HCT116 (cell line): ENCODE data around the gene FAXDC2.

Experiments used
- EZH2 ChIP-seq: fragments of 200-600 bp; sonication (generic); IDR thresholded peaks from 2 replicates; pipeline ENCODE4 v1.6.1; 2017; ENCODE audit warnings: antibody characterized with exemption, mixed run types
- EZH2phosphoT487 ChIP-seq: fragments of 200-600 bp; IDR thresholded peaks from 2 replicates; pipeline ENCODE4 v1.6.1; 2018; ENCODE audit warnings: antibody characterized with exemption, borderline replicate concordance
- RAD21 ChIP-seq: IDR thresholded peaks from 2 replicates; pipeline ENCODE4 v1.6.1; 2012; ENCODE audit warnings: low read depth, mild to moderate bottlenecking
- TF ChIP-seq, protein P1 (sequence below), 3 experiments: fragments of 200-600 bp in 1 of 3; sonication (generic) in 1 of 3; IDR thresholded peaks in 2 of 3; conservative IDR thresholded peaks in 1 of 3; 2 replicates each; pipeline ENCODE4 v1.5.1; 2012 to 2017; ENCODE audit warnings: low read depth in 2 of 3, low read length in 2 of 3, antibody characterized with exemption in 1 of 3, borderline replicate concordance in 1 of 3, control low read depth in 1 of 3, mild to moderate bottlenecking in 1 of 3, mixed read lengths in 1 of 3, mixed run types in 1 of 3, moderate library complexity in 1 of 3; ENCODE audit not compliant: insufficient read depth in 1 of 3

DNA sequence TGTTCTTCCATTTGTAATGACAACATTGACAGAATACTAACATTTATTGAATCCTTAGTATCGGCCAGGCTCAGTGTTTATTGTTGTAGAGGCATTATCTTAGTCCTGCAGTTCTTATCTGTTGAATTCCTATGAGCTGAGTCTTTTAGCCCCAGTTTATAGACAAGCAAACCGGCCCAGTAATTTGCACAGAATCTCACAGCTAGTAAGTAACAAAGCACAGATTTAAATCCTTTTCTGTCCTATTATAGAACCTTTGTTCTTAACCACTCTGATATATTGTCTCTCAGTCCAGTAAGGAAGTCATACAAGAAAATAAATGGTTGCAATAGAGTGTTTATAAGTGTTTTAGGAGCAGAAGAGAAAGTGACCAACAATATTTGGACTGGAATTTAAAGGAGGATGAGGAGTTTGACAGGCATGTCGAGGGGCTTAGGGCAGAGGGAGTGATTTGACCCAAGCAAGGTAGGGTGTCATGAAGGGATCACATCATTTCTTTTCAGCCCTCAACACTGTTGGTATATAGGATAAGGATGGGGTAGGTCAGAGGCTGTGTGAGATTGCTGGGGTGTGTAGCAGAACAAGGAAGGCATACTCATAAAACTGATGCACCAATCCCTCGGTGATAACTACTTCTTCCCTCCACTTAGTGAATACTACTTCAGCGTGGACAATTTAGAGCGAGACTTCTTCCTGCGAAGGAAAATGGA lies 55.7 kb downstream of the FAXDC2 start:
- TF ChIP-seq, protein P1, sequence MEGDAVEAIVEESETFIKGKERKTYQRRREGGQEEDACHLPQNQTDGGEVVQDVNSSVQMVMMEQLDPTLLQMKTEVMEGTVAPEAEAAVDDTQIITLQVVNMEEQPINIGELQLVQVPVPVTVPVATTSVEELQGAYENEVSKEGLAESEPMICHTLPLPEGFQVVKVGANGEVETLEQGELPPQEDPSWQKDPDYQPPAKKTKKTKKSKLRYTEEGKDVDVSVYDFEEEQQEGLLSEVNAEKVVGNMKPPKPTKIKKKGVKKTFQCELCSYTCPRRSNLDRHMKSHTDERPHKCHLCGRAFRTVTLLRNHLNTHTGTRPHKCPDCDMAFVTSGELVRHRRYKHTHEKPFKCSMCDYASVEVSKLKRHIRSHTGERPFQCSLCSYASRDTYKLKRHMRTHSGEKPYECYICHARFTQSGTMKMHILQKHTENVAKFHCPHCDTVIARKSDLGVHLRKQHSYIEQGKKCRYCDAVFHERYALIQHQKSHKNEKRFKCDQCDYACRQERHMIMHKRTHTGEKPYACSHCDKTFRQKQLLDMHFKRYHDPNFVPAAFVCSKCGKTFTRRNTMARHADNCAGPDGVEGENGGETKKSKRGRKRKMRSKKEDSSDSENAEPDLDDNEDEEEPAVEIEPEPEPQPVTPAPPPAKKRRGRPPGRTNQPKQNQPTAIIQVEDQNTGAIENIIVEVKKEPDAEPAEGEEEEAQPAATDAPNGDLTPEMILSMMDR (IDR thresholded peaks at IDR 0.05 in 2 of 3, conservative IDR thresholded peaks at IDR 0.05 in 1 of 3; ENCODE audit: borderline replicate concordance in 1 of 3, insufficient read depth in 1 of 3, low read depth in 2 of 3, low read length in 2 of 3): no peak
- TF ChIP-seq RAD21: no peak
- no peak for TF ChIP-seq EZH2phosphoT487
- TF ChIP-seq EZH2: no peak
